HepG2 (cell line): ENCODE results near the gene OTOG. TPM values are rescaled to one million over a fixed set of nuclear protein-coding genes. Genes with fewer than 3 reads are reported as not detected.

Experiments used
- ATAC-seq: fragments of 200-7000 bp; cut with Tn5 transposase; 3 replicates; pipeline ENCODE4 v1.9.1; 2020; ENCODE audit warnings: mild to moderate bottlenecking, moderate library complexity
- BruUV-seq: library from RNA; stranded (reverse); fragments of 400-500 nt; replicated peaks from 2 replicates; lab custom pipeline; 2021; lab: Mats Ljungman, UMichigan
- CTCF ChIA-PET: fragments of 300-600 bp; formaldehyde crosslinking; extraction: SDS; loops from one replicate; lab custom pipeline; 2021; ENCODE audit warnings: low total read pairs, inconsistent platforms, low intra/inter-chr PET ratio; lab: Yijun Ruan, JAX
- POLR2A ChIA-PET: fragments of 350-600 bp; sonication (Branson Sonifier 250); formaldehyde crosslinking; loops from one replicate; lab custom pipeline; 2020; ENCODE audit warnings: antibody characterized with exemption, inconsistent platforms; lab: Yijun Ruan, JAX
- DNase-seq: peaks from one replicate; pipeline ENCODE4 v3.0.0-alpha.2; 2015; ENCODE audit warnings: low spot score
- FAIRE-seq: peaks from 3 replicates; lab custom pipeline; 2011; peaks lifted over from hg19 to GRCh38; lab: Jason Lieb, UNC
- H2AFZ ChIP-seq: one replicate; pipeline ENCODE4 v1.6.1; 2011; ENCODE audit warnings: low read length, inconsistent platforms
- H3K27ac ChIP-seq: fragments of 300-600 bp; 3 replicates; pipeline ENCODE4 v1.8.0; 2011; ENCODE audit warnings: mixed run types, mild to moderate bottlenecking, mixed read lengths, low read length, inconsistent platforms; ENCODE audit not compliant: insufficient read depth; ENCODE audit errors: extremely low read length
- H3K27me3 ChIP-seq, 2 experiments: fragments of 200-600 bp in 1 of 2; 2 replicates in 1 of 2; 3 replicates in 1 of 2; pipeline versions ENCODE4 v1.6.0 to v1.8.0; 2011; ENCODE audit warnings: low read length in 2 of 2, mild to moderate bottlenecking in 2 of 2, moderate library complexity in 2 of 2, inconsistent platforms in 1 of 2; ENCODE audit not compliant: insufficient read depth in 2 of 2, control insufficient read depth in 1 of 2
- H3K36me3 ChIP-seq, 2 experiments: fragments of 200-600 bp in 1 of 2; replicated peaks in 1 of 2; 2 replicates in 1 of 2; 3 replicates in 1 of 2; pipeline versions ENCODE4 v1.5.1 to v1.8.0; 2011; ENCODE audit warnings: low read length in 2 of 2, inconsistent platforms in 1 of 2; ENCODE audit not compliant: insufficient read depth in 2 of 2, control insufficient read depth in 1 of 2
- H3K4me1 ChIP-seq: 2 replicates; pipeline ENCODE4 v1.5.1; 2012; ENCODE audit warnings: low read length, inconsistent platforms; ENCODE audit not compliant: insufficient read depth
- H3K4me2 ChIP-seq: 2 replicates; pipeline ENCODE4 v1.6.0; 2011; ENCODE audit warnings: low read depth, low read length, inconsistent platforms
- H3K4me3 ChIP-seq, 3 experiments: fragments of 200-600 bp in 1 of 3; sonication (generic), shearing (Covaris generic) in 1 of 3; replicated peaks in 1 of 3; 2 replicates each; pipeline ENCODE4 v1.5.1; 2011 to 2016; ENCODE audit warnings: low read length in 3 of 3, inconsistent platforms in 2 of 3, low read depth in 2 of 3, mild to moderate bottlenecking in 2 of 3, control low read depth in 1 of 3, mixed read lengths in 1 of 3; ENCODE audit not compliant: insufficient read depth in 1 of 3
- H3K79me2 ChIP-seq: one replicate; pipeline ENCODE4 v1.6.1; 2011; ENCODE audit warnings: low read length, inconsistent platforms; ENCODE audit not compliant: insufficient read depth
- H3K9ac ChIP-seq: 2 replicates; pipeline ENCODE4 v1.6.0; 2011; ENCODE audit warnings: mild to moderate bottlenecking, low read depth, low read length, inconsistent platforms; ENCODE audit not compliant: insufficient read depth
- H3K9me3 ChIP-seq: 2 replicates; pipeline ENCODE4 v1.5.1; 2012; ENCODE audit warnings: mild to moderate bottlenecking, low read length
- H4K20me1 ChIP-seq: 2 replicates; pipeline ENCODE4 v1.6.0; 2011; ENCODE audit warnings: inconsistent platforms, mild to moderate bottlenecking, low read length, moderate library complexity; ENCODE audit not compliant: insufficient read depth
- ETS1 ChIP-seq: sonication (generic); formaldehyde crosslinking; IDR thresholded peaks from 2 replicates; pipeline ENCODE4 v1.4.0; 2020; ENCODE audit warnings: missing genetic modification reagents
- RBM39 ChIP-seq: fragments of 200-400 bp; formaldehyde crosslinking; IDR thresholded peaks from one replicate; pipeline ENCODE4 v1.6.1; 2018; ENCODE audit warnings: antibody characterized with exemption, mild to moderate bottlenecking, low read depth, low read length; ENCODE audit not compliant: poor library complexity, severe bottlenecking
- SIX4 ChIP-seq: sonication (generic); formaldehyde crosslinking; IDR thresholded peaks from 2 replicates; pipeline ENCODE4 v1.4.0; 2020; ENCODE audit warnings: missing genetic modification reagents
- SYNCRIP ChIP-seq: fragments of 200-400 bp; formaldehyde crosslinking; IDR thresholded peaks from 2 replicates; pipeline ENCODE4 v1.6.1; 2018; ENCODE audit warnings: mild to moderate bottlenecking, low read depth, low read length; ENCODE audit not compliant: insufficient read depth
- ZEB1 ChIP-seq: IDR thresholded peaks from 2 replicates; pipeline ENCODE4 v1.6.1; 2012; ENCODE audit warnings: mild to moderate bottlenecking, low read depth, inconsistent platforms; ENCODE audit not compliant: insufficient replicate concordance
- ZNF18 ChIP-seq: sonication (generic); formaldehyde crosslinking; IDR thresholded peaks from 2 replicates; pipeline ENCODE4 v1.8.0; 2022; ENCODE audit warnings: mild to moderate bottlenecking, missing genetic modification reagents; ENCODE audit not compliant: insufficient replicate concordance
- ZNF280D ChIP-seq: sonication (generic); formaldehyde crosslinking; IDR thresholded peaks from 2 replicates; pipeline ENCODE4 v1.5.1; 2020; ENCODE audit warnings: mild to moderate bottlenecking, missing genetic modification reagents
- ZNF414 ChIP-seq: sonication (generic); formaldehyde crosslinking; IDR thresholded peaks from 2 replicates; pipeline ENCODE4 v1.5.0; 2020; ENCODE audit warnings: missing genetic modification reagents
- ZNF629 ChIP-seq: sonication (generic); formaldehyde crosslinking; conservative IDR thresholded peaks from 2 replicates; pipeline ENCODE4 v1.5.0; 2020; ENCODE audit warnings: missing genetic modification reagents
- WGBS: methylation state at CpG from one replicate; pipeline ENCODE4 v1.1.6; 2017; ENCODE audit warnings: low lambda C conversion rate; 5-methylcytosine and 5-hydroxymethylcytosine counted together
- in situ Hi-C: cut with HindIII; loops from 2 replicates; pipeline ENCODE4 v1.10.0; 2017; ENCODE audit warnings: low pct_unique_long_range_greater_than_20kb; ENCODE audit not compliant: extremely low pct_ligation_motif_present
- intact Hi-C: fragments of 100-400 bp; cut with micrococcal nuclease; formaldehyde crosslinking; loops from one replicate; pipeline ENCODE4 v1.10.0; 2022; ENCODE audit not compliant: unreplicated experiment
- polyA plus RNA-seq, 8 experiments: library from polyadenylated mRNA; depleted of rRNA in 3 of 8; stranded (reverse) in 7 of 8; unstranded in 1 of 8; fragments of >200 nt; fragmentation: Illumina TruSeq in 4 of 8; extraction: Trizol in 4 of 8; gene quantifications; 2 replicates each; pipeline versions ENCODE4 v1.2.1 to v1.2.3, GENCODE V29; 2011 to 2016; ENCODE audit warnings: low read depth in 4 of 8, missing spikeins in 1 of 8, mixed read lengths in 1 of 8; ENCODE audit not compliant: insufficient read depth in 1 of 8
- total RNA-seq, 5 experiments: library from RNA; depleted of rRNA; stranded (reverse); fragments of >200 nt; fragmentation: Illumina TruSeq; extraction: Trizol; gene quantifications; 2 replicates each; pipeline ENCODE4 v1.2.3, GENCODE V29; 2016; ENCODE audit warnings: low read depth in 1 of 5

OTOG gene
- total and polyA plus RNA-seq, 2 of the 13 experiments (the other 11 are each of a cell fraction or from before 2014, with no cell fraction given) = not detected

GRCh38 chr11:17579451-17579850, 32.4 kb downstream of the OTOG start:
- Histone ChIP-seq H3K27me3 (peaks cover 6 to 14% of the 10 kb centered on the region in 2 experiments; a peak in 2 of 5 replicates), H3K79me2 (no peaks in the 10 kb centered on the region), H3K27ac (no peak overlapping the region), H4K20me1 (no peaks in the 10 kb centered on the region), H3K4me3 (no peak overlapping the region), H3K9ac (no peak overlapping the region), H3K36me3 (no peaks in the 10 kb centered on the region), H3K4me2 (no peak overlapping the region), H2AFZ (no peak overlapping the region), H3K9me3 (no peaks in the 10 kb centered on the region), H3K4me1 (no peaks in the 10 kb centered on the region)
- CTCF ChIA-PET = no interaction called here
- ATAC-seq (no peak), DNase-seq (no peak), FAIRE-seq (no peak)
- intact Hi-C loops (no loop called here), in situ Hi-C loops (no loop called here)
- TF ChIP-seq ZNF629 (CRISPR knock-in tag) (0 out of 2 replicates have a peak, but pooled peaks have one; percentile 30), SYNCRIP (no peak)
- no TSS peak for BruUV-seq
- WGBS = 47% methylated on average over 4 of the region's 7 CpGs
- POLR2A ChIA-PET = no interaction called here

- Histone ChIP-seq H3K27me3 (peaks cover 6 to 14% of the 10 kb centered on the region in 2 experiments; a peak in 2 of 5 replicates), H3K4me3 (no peak overlapping the region), H3K4me1 (no peaks in the 10 kb centered on the region), H3K9ac (no peak overlapping the region), H3K36me3 (no peaks in the 10 kb centered on the region), H4K20me1 (no peaks in the 10 kb centered on the region), H3K9me3 (no peaks in the 10 kb centered on the region), H3K27ac (no peak overlapping the region), H3K79me2 (no peaks in the 10 kb centered on the region), H3K4me2 (no peak overlapping the region), H2AFZ (no peak overlapping the region)
- POLR2A ChIA-PET = no interaction called here
- in situ Hi-C loops (no loop called here), intact Hi-C loops (no loop called here)
- CTCF ChIA-PET = no interaction called here
- BruUV-seq = no TSS peak
- FAIRE-seq (no peak), DNase-seq (no peak), ATAC-seq (no peak)
- 0% methylated on average over 1 of the region's 1 CpG for WGBS
- no peak for TF ChIP-seq ZNF414
- no peak for TF ChIP-seq ZEB1
- no peak for TF ChIP-seq RBM39
- no peak for TF ChIP-seq SIX4 (CRISPR knock-in tag)
- TF ChIP-seq ZNF18 (CRISPR knock-in tag) = no peak
- TF ChIP-seq ZNF280D = no peak
- TF ChIP-seq ETS1 (CRISPR knock-in tag) = no peak
Measured at GRCh38 chr11:17580271-17580670, 33.2 kb downstream of the OTOG start.
